IMR-90 (cell line): ENCODE results near the gene RIMS4. TPM values are rescaled to one million over a fixed set of nuclear protein-coding genes. Genes with fewer than 3 reads are reported as not detected.

Experiments used
- ATAC-seq: fragments of 200-7000 bp; cut with Tn5 transposase; 2 replicates; pipeline ENCODE4 v1.9.1; 2020; ENCODE audit warnings: low read depth, mild to moderate bottlenecking, moderate library complexity
- BruUV-seq: library from RNA; stranded (reverse); fragments of 400-500 nt; replicated peaks from 2 replicates; lab custom pipeline; 2021; lab: Mats Ljungman, UMichigan
- CTCF ChIA-PET: fragments of 300-600 bp; formaldehyde crosslinking; extraction: SDS; loops from one replicate; lab custom pipeline; 2021; ENCODE audit warnings: antibody characterized with exemption; lab: Yijun Ruan, JAX
- POLR2A ChIA-PET: fragments of 300-600 bp; sonication (Branson Sonifier 250); formaldehyde crosslinking; loops from one replicate; lab custom pipeline; 2022; ENCODE audit warnings: antibody characterized with exemption; ENCODE audit not compliant: unreplicated experiment; lab: Charles Lee
- DNase-seq: peaks from one replicate; pipeline ENCODE4 v3.0.0; 2013
- H2AFZ ChIP-seq: replicated peaks from 2 replicates; pipeline ENCODE3; 2013; ENCODE audit warnings: low read length, mild to moderate bottlenecking; ENCODE audit not compliant: poor library complexity
- H2AK5ac ChIP-seq: 2 replicates; pipeline ENCODE4 v1.6.1; 2013; ENCODE audit warnings: low read depth, low read length, inconsistent platforms
- H2AK9ac ChIP-seq: replicated peaks from 2 replicates; pipeline ENCODE3; 2013; ENCODE audit warnings: mild to moderate bottlenecking, low read depth, low read length, moderate library complexity; ENCODE audit not compliant: poor library complexity
- H2BK120ac ChIP-seq: 2 replicates; pipeline ENCODE4 v1.6.1; 2013; ENCODE audit warnings: low read depth, low read length, inconsistent platforms
- H2BK15ac ChIP-seq: 3 replicates; pipeline ENCODE4 v1.6.1; 2013; ENCODE audit warnings: low read depth, low read length, inconsistent platforms
- H2BK20ac ChIP-seq: 2 replicates; pipeline ENCODE4 v1.6.1; 2013; ENCODE audit warnings: low read depth, mild to moderate bottlenecking, inconsistent platforms, low read length, moderate library complexity
- H2BK5ac ChIP-seq: 2 replicates; pipeline ENCODE4 v1.6.1; 2013; ENCODE audit warnings: mild to moderate bottlenecking, low read depth, low read length, inconsistent platforms; ENCODE audit not compliant: poor library complexity, severe bottlenecking
- H3K14ac ChIP-seq: replicated peaks from 2 replicates; pipeline ENCODE4 v1.6.1; 2013; ENCODE audit warnings: low read depth, low read length, inconsistent platforms
- H3K18ac ChIP-seq: 2 replicates; pipeline ENCODE4 v1.6.1; 2013; ENCODE audit warnings: low read depth, low read length, control low read depth
- H3K23ac ChIP-seq: 2 replicates; pipeline ENCODE4 v1.6.1; 2013; ENCODE audit warnings: low read depth, low read length, inconsistent platforms
- H3K27ac ChIP-seq: 2 replicates; pipeline ENCODE4 v1.5.1; 2013; ENCODE audit warnings: mild to moderate bottlenecking, control low read depth, low read length; ENCODE audit not compliant: insufficient read depth
- H3K27me3 ChIP-seq: 2 replicates; pipeline ENCODE4 v1.6.1; 2013; ENCODE audit warnings: low read length; ENCODE audit not compliant: control insufficient read depth, insufficient read depth
- H3K36me3 ChIP-seq: 2 replicates; pipeline ENCODE4 v1.6.1; 2013; ENCODE audit warnings: low read length, mixed read lengths; ENCODE audit not compliant: control insufficient read depth, insufficient read depth
- H3K4ac ChIP-seq: 2 replicates; pipeline ENCODE4 v1.6.1; 2013; ENCODE audit warnings: low read depth, low read length, inconsistent platforms
- H3K4me1 ChIP-seq: 2 replicates; pipeline ENCODE4 v1.6.1; 2013; ENCODE audit warnings: low read length, mixed read lengths; ENCODE audit not compliant: control insufficient read depth, insufficient read depth
- H3K4me2 ChIP-seq: 2 replicates; pipeline ENCODE4 v1.6.1; 2013; ENCODE audit warnings: low read depth, mild to moderate bottlenecking, control low read depth, low read length, moderate library complexity
- H3K4me3 ChIP-seq: 2 replicates; pipeline ENCODE4 v1.5.1; 2013; ENCODE audit warnings: low read depth, mild to moderate bottlenecking, control low read depth, low read length, moderate library complexity; ENCODE audit not compliant: insufficient read depth
- H3K56ac ChIP-seq: 2 replicates; pipeline ENCODE4 v1.6.1; 2013; ENCODE audit warnings: low read length, inconsistent platforms; ENCODE audit not compliant: insufficient read depth; ENCODE audit errors: extremely low read depth
- H3K79me1 ChIP-seq, 2 experiments: 2 replicates each; pipeline ENCODE4 v1.6.1; 2013; ENCODE audit warnings: low read length in 2 of 2, inconsistent platforms in 1 of 2, low read depth in 1 of 2
- H3K9ac ChIP-seq: 2 replicates; pipeline ENCODE4 v1.6.1; 2013; ENCODE audit warnings: low read depth, low read length, control low read depth
- H3K9me1 ChIP-seq: 2 replicates; pipeline ENCODE4 v1.6.1; 2013; ENCODE audit warnings: low read length, inconsistent platforms; ENCODE audit not compliant: insufficient read depth
- H3K9me3 ChIP-seq: 2 replicates; pipeline ENCODE4 v1.6.1; 2013; ENCODE audit warnings: low read length; ENCODE audit not compliant: control insufficient read depth, insufficient read depth
- H4K20me1 ChIP-seq: 2 replicates; pipeline ENCODE4 v1.6.1; 2013; ENCODE audit warnings: low read length, inconsistent platforms; ENCODE audit not compliant: insufficient read depth
- H4K5ac ChIP-seq: 2 replicates; pipeline ENCODE4 v1.6.1; 2013; ENCODE audit warnings: mild to moderate bottlenecking, low read depth, low read length, control low read depth
- H4K8ac ChIP-seq, 2 experiments: 2 replicates each; pipeline ENCODE4 v1.6.1; 2013; ENCODE audit warnings: low read depth in 2 of 2, low read length in 2 of 2, control low read depth in 1 of 2, inconsistent platforms in 1 of 2
- H4K91ac ChIP-seq: 2 replicates; pipeline ENCODE4 v1.6.1; 2013; ENCODE audit warnings: low read depth, low read length, inconsistent platforms; ENCODE audit not compliant: insufficient read depth
- MAFK ChIP-seq: IDR thresholded peaks from 2 replicates; pipeline ENCODE4 v1.6.1; 2012; ENCODE audit warnings: low read depth, low read length, improper control_type of control experiment
- MXI1 ChIP-seq: IDR thresholded peaks from 2 replicates; pipeline ENCODE4 v1.6.1; 2012; ENCODE audit warnings: low read depth, mild to moderate bottlenecking, low read length, moderate library complexity, borderline replicate concordance
- NFE2L2 ChIP-seq: fragments of 150-350 bp; IDR thresholded peaks from 2 replicates; pipeline ENCODE4 v1.6.1; 2016; ENCODE audit warnings: low read depth, mild to moderate bottlenecking, low read length
- POLR2A ChIP-seq: IDR thresholded peaks from 2 replicates; pipeline ENCODE4 v1.6.1; 2012; ENCODE audit warnings: mild to moderate bottlenecking, low read depth, low read length
- RCOR1 ChIP-seq: IDR thresholded peaks from 2 replicates; pipeline ENCODE4 v1.6.1; 2012; ENCODE audit warnings: mild to moderate bottlenecking, low read length, improper control_type of control experiment; ENCODE audit not compliant: insufficient replicate concordance
- SMC3 ChIP-seq: fragments of 150-350 bp; IDR thresholded peaks from 2 replicates; pipeline ENCODE4 v1.6.1; 2016; ENCODE audit warnings: low read depth, mild to moderate bottlenecking, antibody characterized with exemption, low read length, moderate library complexity
- WGBS, 2 experiments: methylation state at CpG; one replicate each; pipeline versions ENCODE4 v1.1.5 to v1.1.7; 2013; ENCODE audit warnings: missing lambda C conversion rate in 2 of 2; ENCODE audit not compliant: insufficient read length in 1 of 2; ENCODE audit errors: extremely low coverage in 2 of 2; 5-methylcytosine and 5-hydroxymethylcytosine counted together
- dilution Hi-C: fragments of 300-500 bp; cut with HindIII; formaldehyde crosslinking; loops from one replicate; pipeline ENCODE4 v1.14.3; 2018; ENCODE audit warnings: low sequenced_read_pairs; ENCODE audit not compliant: unreplicated experiment
- in situ Hi-C: fragments of 300-500 bp; cut with MboI; formaldehyde crosslinking; loops from 3 replicates; pipeline ENCODE4 v1.14.3; 2019; ENCODE audit warnings: low sequenced_read_pairs, inconsistent platforms, mixed read lengths
- intact Hi-C: fragments of 100-400 bp; cut with micrococcal nuclease; formaldehyde crosslinking; loops from 2 replicates; pipeline ENCODE4 v1.10.0; 2022
- polyA plus RNA-seq, 3 experiments: library from polyadenylated mRNA; depleted of rRNA; stranded (reverse); fragments of >200 nt; gene quantifications; 2 replicates each; pipeline ENCODE4 v1.2.3, GENCODE V29; 2012; ENCODE audit warnings: low replicate concordance in 1 of 3
- total RNA-seq: library from RNA; depleted of rRNA; stranded (reverse); fragments of >200 nt; gene quantifications from 2 replicates; pipeline ENCODE4 v1.2.3, GENCODE V29; 2012
- TF ChIP-seq, protein P1 (sequence below): fragments of 150-350 bp; IDR thresholded peaks from 2 replicates; pipeline ENCODE4 v1.6.1; 2016; ENCODE audit warnings: low read depth, mild to moderate bottlenecking, low read length, moderate library complexity, borderline replicate concordance

The RIMS4 gene
- total and polyA plus RNA-seq, 2 of the 4 experiments (the other 2 are of a cell fraction): not detected

DNA sequence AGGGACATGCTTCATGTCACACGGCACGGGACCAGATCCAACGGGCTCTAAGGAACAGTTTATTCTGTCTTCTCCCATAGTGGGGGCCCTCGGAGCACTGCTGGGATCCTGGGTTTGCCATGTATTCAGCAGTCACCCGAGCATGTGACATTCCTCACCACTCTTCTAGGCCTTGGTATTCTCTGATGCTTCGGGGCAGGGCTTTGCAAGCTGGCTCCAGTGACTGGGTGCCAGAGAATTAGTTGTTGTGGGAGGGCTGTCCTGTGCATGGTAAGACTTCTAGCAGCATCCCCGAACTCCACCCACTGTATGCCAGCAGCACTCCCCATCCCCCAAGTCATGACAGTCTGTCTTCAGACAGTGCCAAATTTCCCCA, 89.7 kb downstream of the RIMS4 start:
- intact Hi-C loops: loop anchor here (2.0 kb wide), 1 partner anchor 28 kb away; no protein-coding TSS in a partner anchor
- Histone ChIP-seq H3K56ac (no peak overlapping the region), H3K79me1 (no peaks in the 10 kb centered on the region), H3K4ac (peak overlapping the region; percentile 52), H2AFZ (peak overlapping the region; percentile 46), H3K27ac (peak overlapping the region; percentile 39; the same call in 1 of the 2 replicates), H4K20me1 (no peaks in the 10 kb centered on the region; the same call in 1 of the 2 replicates), H2BK15ac (peak overlapping the region; percentile 47; the same call in 1 of the 3 replicates), H3K18ac (peak overlapping the region; percentile 33), H3K36me3 (no peaks in the 10 kb centered on the region), H3K23ac (no peak overlapping the region), H3K9ac (peak overlapping the region; percentile 10), H2AK5ac (peak overlapping the region; percentile 25), H2BK5ac (peak overlapping the region; percentile 33), H3K4me2 (0 out of 2 replicates have a peak overlapping the region, but pooled peaks have one; percentile 6), H2BK120ac (peak overlapping the region; percentile 59; the same call in 1 of the 2 replicates), H3K9me1 (peaks cover 5% of the 10 kb centered on the region; the same call in 1 of the 2 replicates), H3K4me3 (no peak overlapping the region), H3K14ac (0 out of 2 replicates have a peak overlapping the region, but pooled peaks have one; percentile 26), H2BK20ac (peak overlapping the region; percentile 60; the same call in 1 of the 2 replicates), H3K9me3 (no peaks in the 10 kb centered on the region), H4K8ac (peak overlapping the region; percentile 4 to 48; a peak in 3 of 4 replicates), H4K91ac (peak overlapping the region; percentile 37), H4K5ac (peak overlapping the region; percentile 25), H3K27me3 (peaks cover 4% of the 10 kb centered on the region; the same call in 1 of the 2 replicates), H2AK9ac (no peak overlapping the region), H3K4me1 (peaks cover 5% of the 10 kb centered on the region; the same call in 1 of the 2 replicates)
- ATAC-seq: peak; percentile 75
- whole genome bisulfite sequencing, 2 experiments: no CpG with 5 or more reads among the region's 7 CpGs
- dilution Hi-C loops: no loop called here
- BruUV-seq: no TSS peak
- peak; percentile 25 for DNase-seq
- no peak for TF ChIP-seq SMC3
- no peak for TF ChIP-seq MAFK
- no peak for TF ChIP-seq MXI1
- TF ChIP-seq NFE2L2: no peak
- no peak for TF ChIP-seq POLR2A
- no peak for TF ChIP-seq RCOR1
- TF ChIP-seq, protein P1, sequence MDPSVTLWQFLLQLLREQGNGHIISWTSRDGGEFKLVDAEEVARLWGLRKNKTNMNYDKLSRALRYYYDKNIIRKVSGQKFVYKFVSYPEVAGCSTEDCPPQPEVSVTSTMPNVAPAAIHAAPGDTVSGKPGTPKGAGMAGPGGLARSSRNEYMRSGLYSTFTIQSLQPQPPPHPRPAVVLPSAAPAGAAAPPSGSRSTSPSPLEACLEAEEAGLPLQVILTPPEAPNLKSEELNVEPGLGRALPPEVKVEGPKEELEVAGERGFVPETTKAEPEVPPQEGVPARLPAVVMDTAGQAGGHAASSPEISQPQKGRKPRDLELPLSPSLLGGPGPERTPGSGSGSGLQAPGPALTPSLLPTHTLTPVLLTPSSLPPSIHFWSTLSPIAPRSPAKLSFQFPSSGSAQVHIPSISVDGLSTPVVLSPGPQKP: no peak
- in situ Hi-C loops: no loop called here
- ChIA-PET POLR2A (no interaction called here), CTCF (interaction anchor here (1.5 to 1.7 kb wide), 2 partner anchors 8 to 13 kb away, joined by 4 to 6 read pairs; no protein-coding TSS in a partner anchor)
